Measurements from ENCODE around the gene CHN2.
"Not testable (repeated sequence)": the region's sequence is repeated elsewhere in the genome, so short reads cannot be mapped to it uniquely, and the experiment has no call there.

CHN2 gene

GRCh38 chr7:29496355-29497020, 301.9 kb downstream of the CHN2 start:
- DNase-seq (ENCODE audit: low spot score): no peak

DNA sequence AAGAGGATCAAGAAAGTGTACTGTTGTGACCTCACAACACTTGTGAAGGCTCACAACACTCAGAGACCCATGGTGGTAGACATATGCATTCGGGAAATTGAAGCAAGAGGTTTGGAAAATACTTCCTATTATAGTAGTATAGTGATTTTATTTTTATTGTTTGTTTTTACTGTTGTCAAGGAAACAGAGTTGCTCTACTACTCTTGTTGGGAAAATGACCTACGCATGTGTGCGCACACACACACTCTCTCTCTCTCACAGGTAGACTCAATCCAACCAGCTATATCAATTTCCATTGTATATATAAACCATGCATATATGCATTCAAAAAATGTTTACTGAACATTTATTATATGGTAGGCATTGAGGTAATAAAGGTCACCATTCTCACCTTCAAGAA, 305.4 kb downstream of the CHN2 start:
- DNase-seq (ENCODE audit: low spot score): no peak

GRCh38 chr7:29500719-29501118, 306.1 kb downstream of the CHN2 start:
- no peak for DNase-seq (ENCODE audit: low spot score)

GRCh38 chr7:29502133-29502532, 307.6 kb downstream of the CHN2 start:
- no peak for DNase-seq (ENCODE audit: low spot score)

- DNase-seq (ENCODE audit: low spot score): no peak
Measured at GRCh38 chr7:29505931-29506330, 311.4 kb downstream of the CHN2 start.

DNA sequence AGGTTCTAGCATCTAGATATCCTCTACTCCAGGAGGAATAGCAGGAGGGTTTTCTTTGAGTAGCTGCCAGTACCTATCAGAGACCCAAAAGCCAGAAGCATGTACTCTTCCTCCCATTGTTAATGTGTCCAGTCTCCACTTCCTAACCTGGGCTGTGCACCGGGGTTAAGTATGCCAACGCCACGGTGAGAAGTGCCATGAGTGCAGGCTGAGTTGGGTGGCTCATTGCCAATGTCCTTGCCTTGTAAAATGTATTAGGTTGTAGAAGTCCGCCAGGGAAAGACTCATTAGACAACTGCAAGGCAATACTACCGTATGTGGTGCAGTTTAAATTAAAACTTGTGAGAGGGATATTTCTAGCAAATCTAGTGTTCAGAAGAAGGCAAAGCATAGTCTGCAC, 314.0 kb downstream of the CHN2 start:
- no peak for DNase-seq (ENCODE audit: low spot score)

GRCh38 chr7:29510028-29510427, 315.5 kb downstream of the CHN2 start:
- no peak for DNase-seq (ENCODE audit: low spot score)

DNA sequence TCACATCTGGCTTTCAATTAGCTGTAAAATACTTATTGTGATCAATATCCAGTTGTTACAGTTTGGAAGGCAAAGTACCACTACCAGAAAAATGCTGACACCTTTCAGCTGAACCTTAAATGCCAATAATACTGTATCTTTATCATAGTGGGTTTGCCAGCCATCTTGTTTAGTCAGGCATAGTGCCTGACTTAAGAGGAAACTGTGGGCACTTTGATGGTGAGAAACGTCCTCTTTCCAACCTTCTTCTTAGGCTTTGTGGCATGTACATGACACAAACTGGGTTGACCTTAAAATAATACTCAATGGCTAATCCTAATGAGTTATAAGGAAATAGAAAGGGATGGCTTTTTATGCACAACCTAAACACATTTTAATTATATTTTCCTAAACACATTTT, 316.8 kb downstream of the CHN2 start:
- DNase-seq (ENCODE audit: low spot score): no peak

DNA sequence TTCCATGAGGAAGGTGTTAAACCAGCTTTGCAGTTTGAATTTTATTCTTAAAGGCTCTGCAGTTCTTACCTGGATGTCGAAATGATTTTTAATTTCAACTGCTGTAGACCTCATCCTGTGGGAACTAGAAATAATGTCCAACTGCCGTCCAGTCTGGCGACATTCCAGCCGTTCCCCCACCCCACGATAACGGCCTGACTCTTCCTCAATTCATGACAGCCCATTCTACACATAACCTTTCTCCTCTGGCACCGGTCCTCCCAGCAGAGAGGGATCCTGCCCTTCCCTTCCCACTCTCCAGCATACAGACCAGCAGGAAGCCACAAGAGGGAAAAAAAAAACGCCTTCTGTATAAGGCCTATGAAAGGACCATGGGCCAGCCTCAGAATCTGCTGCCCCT, 317.3 kb downstream of the CHN2 start:
- no peak for DNase-seq (ENCODE audit: low spot score)

- no peak for DNase-seq (ENCODE audit: low spot score)
Measured at GRCh38 chr7:29516491-29516890, 321.9 kb downstream of the CHN2 start.

DNA sequence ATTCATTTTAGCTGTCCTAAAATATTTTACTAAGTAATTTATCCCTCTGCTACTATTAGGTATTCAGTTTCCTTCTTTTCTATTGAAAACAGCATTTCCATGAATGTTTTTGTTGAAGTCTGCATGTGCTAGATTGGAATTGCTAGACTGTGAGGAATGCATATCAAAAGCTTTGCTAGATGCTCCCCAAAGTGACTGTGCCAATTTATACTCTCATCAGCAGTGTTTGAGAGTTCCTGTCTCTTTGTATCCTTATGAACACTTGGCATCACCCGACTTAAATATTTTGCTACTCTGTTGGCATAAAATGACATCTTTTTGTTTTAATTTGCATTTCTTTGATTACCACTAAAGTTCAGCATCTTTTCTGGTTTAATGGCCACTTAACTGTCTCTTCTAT, 324.0 kb downstream of the CHN2 start:
- no peak for DNase-seq (ENCODE audit: low spot score)

- no peak for DNase-seq (ENCODE audit: low spot score)
Measured at GRCh38 chr7:29523728-29524127, 329.2 kb downstream of the CHN2 start.

DNA sequence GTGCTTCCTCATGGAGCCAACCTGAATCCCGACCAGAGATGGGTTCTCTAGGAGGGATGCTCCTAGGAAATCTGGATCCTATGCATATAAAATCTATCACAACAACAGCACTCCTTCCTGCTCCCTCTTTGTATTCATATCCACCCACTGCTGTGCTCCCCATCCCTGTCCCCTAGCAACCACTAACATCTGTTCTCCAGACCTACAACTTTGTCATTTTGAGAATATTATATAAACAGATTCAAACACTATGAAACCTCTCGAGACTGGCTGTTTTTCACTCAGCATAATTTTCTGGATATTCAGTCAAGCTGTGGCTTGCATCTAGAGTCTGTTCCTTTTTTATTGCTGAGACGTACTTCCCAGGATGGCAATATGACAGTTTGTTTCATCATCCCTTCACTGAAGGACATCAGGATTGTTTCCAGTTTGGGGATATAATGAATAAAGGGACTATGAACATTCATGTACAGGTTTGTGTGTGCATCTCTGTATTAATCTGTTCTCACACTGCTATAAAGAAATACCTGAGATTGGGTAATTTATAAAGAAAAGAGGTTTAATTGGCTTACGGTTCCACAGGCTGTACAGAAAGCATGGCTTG, 333.0 kb downstream of the CHN2 start:
- no peak for DNase-seq (ENCODE audit: low spot score)

- not testable (repeated sequence) for DNase-seq (ENCODE audit: low spot score)
Measured at GRCh38 chr7:29528526-29528925, 334.0 kb downstream of the CHN2 start.
